H4 (cell line): ENCODE data around the gene XPO6. TPM values are rescaled to one million over a fixed set of nuclear protein-coding genes. Genes with fewer than 3 reads are reported as not detected.
"Not testable (repeated sequence)": the region's sequence is repeated elsewhere in the genome, so short reads cannot be mapped to it uniquely, and the experiment has no call there.

ENCODE experiments used
- DNase-seq: peaks from one replicate; pipeline ENCODE4 v3.0.0-alpha.2; 2015; ENCODE audit warnings: low spot score
- total RNA-seq: library from RNA; depleted of rRNA; stranded (reverse); fragments of >200 nt; shearing (Covaris generic); gene quantifications from 2 replicates; pipeline ENCODE4 v1.2.3, GENCODE V29; 2014

The XPO6 gene
- total RNA-seq, 1 experiment from 2014 or later: 46.8 TPM

- DNase-seq: not testable (repeated sequence)
Observed at GRCh38 chr16:28115866-28116265, 95.9 kb downstream of the XPO6 start.

DNA sequence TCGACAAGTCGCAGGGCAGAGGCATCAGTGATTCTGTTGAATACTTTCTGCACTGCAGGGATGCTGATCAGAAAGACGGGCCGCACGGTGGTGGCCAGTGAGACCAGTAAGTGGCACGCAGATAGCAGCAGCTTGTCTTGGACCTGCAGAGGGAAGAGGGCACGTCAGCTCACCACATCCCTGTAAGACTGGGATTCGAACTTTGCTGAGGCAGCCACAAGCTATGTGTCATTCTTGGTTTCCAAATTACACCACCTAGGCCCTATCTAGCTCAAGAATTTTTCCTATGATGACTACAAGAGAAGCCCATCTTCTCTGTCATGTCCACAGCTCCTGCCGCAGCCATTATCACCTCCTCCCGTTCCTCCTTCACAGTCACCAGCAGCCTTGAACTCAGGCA lies 98.9 kb downstream of the XPO6 start:
- no peak for DNase-seq

GRCh38 chr16:28110977-28111376 lies 100.8 kb downstream of the XPO6 start:
- no peak for DNase-seq

DNA sequence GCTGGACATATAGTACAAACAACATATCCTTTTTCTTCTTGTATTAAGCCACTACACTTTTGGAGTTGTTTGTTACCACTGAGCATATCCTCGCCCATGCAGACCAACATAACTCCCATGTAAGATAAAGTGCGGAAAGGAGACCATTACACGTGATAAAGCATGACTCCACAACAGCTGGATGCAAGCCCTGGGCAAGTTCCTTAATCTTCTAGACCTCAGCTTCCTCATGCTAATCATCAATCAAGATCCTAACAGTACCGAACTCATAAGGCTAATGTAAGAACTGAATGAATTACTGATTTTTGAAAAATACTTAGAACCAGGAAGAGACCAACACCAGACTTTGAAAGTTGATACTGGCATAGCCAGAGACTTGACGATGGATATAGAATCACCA lies 101.3 kb downstream of the XPO6 start:
- no peak for DNase-seq

DNA sequence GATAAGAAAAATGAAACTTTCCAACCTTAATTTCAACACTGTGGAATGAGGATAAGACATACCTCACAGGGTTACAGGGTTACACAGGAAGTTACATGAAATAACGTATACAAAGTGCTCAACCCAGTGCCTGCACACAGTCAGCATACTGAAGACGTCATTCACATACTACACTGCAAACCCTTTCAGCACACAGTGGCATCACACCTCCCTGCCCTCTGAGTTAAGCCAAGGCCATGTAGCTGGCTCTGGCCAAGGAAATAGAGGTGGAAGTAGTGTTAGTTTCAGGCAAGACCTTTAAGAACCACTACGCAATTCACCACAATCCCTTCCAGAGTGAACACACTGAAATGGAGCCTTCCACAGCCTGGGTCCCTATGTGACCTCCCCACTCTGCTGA lies 101.7 kb downstream of the XPO6 start:
- DNase-seq: no peak

DNA sequence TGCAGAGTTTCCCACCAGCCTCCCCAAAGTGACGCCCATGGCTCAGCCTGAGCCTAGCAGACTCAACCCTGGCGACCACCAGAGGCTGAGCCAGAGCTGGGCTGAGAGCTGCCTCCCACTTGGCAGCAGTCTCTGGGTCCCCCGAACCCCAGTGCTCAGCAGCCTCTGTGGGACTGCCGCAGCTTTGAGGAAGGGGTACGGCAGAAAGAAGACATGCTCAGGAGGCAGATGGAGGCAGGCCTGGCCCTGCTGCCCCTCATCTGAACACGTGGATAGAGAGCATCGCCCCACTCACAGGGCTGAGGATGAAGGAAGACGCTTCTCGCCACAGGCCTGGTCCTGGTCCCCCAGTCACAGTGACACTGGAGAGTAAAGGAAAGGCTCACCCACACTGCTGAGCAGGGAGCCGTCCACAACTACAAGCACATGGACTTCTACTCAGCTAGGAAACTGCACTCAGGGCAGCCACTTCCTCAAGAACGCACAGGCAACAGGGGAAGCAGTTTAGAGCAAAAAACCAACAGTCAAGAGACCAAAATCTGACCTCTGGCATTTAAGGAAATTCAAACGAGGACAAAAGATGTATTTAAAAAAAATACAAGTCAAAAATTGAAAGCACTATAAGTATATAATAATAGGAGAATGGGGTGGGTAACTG lies 103.0 kb downstream of the XPO6 start:
- DNase-seq: no peak

DNA sequence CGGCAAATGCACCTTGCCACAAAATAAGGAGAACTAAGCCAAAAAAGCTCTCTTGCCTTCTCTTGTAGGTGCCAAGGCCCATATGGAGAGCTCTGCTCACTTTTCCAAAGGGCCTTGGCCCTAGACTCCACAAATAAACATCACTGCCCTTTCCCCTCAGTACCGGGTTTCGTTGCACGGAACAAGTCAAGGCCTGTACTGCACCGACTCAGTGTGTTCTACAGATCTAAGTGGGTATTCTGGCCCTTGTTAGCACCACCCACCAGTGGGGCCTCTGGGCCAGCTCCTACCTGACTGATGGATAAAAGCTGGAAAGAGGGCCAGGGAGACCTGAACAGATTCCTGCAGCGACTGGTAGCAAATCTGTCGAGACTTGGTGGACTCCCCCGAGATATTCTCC lies 104.5 kb downstream of the XPO6 start:
- DNase-seq: no peak

DNA sequence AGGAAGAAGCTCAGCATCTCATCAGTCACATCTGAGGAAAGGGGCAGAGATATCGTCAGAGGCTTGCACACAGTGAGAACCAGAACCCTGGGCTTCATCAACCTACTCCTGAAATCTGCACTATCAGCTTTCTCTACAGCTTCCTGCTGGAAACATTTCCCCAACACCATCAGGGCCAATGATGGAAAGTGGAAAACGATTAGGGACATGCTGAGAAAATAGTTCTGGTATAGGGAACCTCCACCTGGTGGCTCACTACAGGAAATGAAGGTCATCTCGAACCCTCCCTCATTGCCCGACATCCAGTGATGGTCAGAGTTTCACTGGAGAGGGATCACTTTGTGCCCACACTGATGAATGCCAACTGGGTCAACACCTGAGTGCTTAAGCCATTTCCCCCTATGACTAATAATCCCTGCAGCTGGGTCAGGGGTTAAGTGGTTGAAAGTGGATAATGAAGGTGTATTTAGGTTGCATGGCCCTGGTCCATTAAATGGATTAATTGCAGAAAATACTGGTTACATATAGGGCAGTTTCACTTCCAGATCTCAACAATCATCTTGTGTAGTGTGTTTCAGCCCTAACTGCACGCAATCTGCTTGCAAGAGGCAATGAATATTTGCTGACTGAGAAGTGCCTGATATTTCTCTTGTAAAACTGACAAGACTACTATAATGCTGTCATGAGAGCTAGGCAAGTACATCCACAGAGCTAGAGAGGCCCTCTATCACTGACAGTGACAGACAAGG lies 105.1 kb downstream of the XPO6 start:
- no peak for DNase-seq

GRCh38 chr16:28105954-28106353 lies 105.8 kb downstream of the XPO6 start:
- no peak for DNase-seq

DNA sequence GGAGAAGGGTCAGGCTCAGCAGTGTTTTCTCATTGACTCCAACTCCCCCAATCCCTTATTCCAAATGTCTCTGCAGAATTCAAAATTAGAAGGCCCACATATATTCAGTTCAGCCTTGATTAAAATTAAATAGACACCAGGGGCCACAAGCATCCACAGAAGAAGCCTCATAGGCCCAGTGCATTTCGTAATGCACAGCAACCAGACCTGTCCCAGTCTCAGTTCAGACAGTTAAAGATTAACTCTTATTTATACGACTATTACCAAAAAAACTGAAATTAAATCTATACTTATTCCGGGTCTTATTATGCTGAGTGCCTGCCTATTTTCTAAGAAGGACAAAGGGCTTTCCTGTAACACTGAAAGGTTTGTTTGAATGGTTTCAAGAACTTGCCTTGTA lies 106.5 kb downstream of the XPO6 start:
- no peak for DNase-seq

DNA sequence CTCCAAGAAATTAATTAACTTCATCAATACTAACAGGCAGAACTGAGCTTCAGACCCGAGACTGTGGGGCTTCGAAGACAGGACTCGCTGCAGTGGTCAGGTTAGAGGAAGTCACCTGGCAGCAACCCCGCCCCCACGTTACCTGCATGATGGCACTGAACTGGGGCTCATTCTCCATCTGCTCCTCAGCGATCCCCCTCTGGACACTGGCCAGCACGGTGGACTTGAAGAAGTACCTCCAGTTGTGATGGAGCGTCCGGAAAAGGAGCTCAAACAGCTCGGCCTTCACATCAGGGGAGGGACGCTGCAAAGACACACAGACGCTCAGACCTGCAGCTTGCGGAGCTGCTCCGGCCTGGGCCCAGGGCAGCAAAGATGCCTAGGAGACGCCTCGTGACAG lies 107.4 kb downstream of the XPO6 start:
- no peak for DNase-seq

DNA sequence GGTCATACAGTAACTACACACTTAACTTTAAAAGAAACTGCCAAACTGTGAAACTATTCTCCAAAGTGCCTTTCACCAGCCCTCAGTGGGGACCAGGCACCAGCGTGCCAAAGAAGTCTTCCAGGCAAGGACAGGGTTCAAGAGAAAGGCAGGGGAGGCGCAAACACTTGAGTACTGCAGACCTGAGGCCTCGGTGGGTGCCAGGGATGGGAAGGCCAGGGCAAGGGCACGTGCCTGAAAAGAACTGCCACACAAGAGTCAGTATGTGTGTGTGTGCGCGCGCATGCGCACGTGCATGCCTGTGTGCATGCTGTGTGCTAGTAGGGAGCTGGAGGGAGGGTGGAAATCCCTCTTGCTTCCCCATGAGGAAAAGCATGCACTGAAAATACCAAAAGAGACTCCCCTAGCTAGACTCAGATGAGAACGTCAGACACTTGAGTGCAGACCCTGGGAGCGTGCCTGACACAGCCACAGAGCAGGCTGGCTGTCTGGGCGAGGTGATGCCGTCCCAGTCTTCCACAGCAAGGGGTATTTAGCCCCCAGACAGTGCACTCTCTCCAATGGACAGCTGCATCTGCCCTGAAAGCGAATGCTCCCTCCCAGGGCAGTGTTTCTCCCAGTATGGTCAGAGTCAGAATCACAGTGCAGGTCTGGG lies 108.1 kb downstream of the XPO6 start:
- DNase-seq: no peak

DNA sequence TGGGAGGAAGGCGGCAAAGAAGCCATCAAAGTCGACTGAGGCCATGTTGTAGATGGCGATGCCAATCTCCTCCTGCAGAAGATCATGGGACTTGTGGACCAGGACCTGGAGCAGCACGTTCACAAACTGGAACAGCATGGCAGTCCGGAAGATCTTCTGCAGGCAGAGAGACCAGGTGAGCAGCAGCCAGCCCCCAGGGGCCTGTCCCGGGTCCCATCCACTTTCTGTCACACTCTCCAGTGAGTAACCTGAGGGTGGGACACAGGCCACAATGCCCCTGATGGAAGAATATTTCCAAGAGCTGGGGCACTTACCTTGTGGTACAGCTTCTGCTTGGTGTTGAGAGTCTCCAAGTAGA lies 110.3 kb downstream of the XPO6 start:
- no peak for DNase-seq

DNA sequence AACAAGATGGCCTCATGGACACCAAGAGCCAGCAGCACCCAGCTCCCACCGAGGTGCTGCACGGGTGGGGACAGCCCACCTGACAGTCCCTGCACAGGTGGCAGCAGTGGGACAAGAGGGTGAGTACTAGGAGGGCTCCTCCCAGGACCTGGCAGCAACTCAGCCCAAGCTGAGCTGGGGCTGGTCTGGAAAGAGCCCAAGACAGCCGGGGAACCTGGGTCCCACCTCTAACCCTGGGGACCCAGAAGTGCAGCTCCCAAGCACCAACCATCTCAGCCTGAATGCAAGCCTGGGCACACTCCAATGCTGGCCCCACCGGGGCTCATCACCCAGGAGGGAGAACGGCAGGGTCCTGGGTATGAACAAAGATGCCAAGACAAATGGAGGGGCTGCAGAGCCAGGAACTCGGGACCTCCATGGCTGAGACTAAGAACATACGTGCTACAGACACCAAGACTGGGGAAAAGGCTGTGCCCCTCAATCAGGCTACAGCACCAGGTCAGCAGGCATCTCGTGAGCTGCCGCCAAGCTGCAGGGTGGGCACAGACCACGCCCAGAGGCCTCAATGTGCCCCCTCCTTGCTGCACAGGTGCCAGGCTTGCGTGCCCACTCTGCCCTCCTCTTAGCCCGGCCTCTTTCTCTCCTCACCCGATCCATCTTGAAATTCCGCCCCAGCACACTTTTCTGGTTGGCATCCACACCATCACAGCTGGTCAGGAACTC lies 110.8 kb downstream of the XPO6 start:
- DNase-seq: no peak

GRCh38 chr16:28098959-28099945 lies 112.5 kb downstream of the XPO6 start:
- DNase-seq: no peak

GRCh38 chr16:28098171-28098958 lies 113.4 kb downstream of the XPO6 start:
- no peak for DNase-seq

DNA sequence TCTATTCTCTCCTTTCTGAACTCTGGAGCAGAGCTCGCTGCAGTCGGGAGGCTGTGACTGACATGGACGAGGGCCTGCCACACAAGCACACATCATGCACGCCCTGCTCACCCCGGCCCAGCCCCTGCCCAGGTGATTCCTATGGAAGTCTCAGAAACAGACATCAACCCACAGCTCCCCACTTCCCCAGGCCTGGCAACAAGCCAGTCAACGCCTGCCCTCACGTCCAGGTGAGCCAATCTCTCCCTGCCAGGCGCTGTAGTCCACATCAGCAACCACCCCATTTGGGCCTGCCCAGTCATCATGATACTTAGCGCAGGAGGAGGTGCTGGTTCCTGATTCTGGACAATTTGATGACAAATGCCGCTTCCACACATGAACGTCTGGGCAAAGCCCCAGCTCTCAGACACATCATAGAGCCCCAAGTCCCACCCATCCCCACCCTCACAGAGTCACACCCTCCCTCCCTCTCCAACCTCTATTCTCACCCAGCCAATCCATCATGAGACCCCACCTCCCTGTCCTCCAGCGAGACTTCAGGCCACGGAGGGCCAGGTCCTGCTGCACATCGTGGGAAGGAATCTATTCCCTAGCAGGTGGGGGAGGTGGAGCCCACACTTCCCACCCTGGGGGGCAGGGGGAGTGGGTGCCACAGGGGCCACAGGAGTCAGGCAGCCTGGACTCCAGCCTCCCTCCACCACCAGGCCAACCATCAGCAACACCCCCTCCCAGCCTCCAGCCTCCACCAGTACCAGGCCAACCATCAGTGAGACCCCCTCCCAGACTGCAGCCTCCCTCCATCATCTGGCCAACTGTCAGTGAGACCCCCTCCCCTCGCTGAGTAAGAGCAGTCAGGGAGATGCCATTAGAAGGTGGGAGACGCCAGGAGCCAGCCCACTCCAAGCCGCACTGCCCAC lies 114.5 kb downstream of the XPO6 start:
- DNase-seq: no peak

DNA sequence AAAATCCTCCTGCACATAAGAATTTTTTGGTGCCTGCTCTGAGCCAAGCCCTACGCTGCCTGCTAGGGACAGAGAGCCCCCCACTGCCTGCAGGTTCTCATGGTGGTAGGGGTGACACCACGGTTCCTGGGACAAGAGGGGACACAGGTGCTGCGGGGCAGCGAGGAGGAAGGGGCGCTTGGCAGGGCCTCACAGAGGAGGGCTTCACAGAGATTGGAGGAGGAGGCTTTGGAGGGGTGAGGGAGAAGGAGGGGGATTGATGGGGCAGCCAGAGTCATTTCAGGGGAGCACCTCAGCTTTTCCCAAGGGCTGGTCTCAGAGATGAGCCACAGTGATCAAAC lies 118.4 kb downstream of the XPO6 start:
- DNase-seq: no peak

GRCh38 chr16:28092721-28093384 lies 118.9 kb downstream of the XPO6 start:
- DNase-seq: no peak
